ENCODE measurements around the gene AGFG2. TPM values are rescaled to one million over a fixed set of nuclear protein-coding genes. Genes with fewer than 3 reads are reported as not detected.
A peak's percentile ranks its signal among the peaks of the same experiment; 100 is the strongest.

Gene AGFG2
- total and polyA plus RNA-seq, 2 of the 13 experiments (the other 11 are each of a cell fraction or from before 2014, with no cell fraction given): 125 to 132 TPM

DNA sequence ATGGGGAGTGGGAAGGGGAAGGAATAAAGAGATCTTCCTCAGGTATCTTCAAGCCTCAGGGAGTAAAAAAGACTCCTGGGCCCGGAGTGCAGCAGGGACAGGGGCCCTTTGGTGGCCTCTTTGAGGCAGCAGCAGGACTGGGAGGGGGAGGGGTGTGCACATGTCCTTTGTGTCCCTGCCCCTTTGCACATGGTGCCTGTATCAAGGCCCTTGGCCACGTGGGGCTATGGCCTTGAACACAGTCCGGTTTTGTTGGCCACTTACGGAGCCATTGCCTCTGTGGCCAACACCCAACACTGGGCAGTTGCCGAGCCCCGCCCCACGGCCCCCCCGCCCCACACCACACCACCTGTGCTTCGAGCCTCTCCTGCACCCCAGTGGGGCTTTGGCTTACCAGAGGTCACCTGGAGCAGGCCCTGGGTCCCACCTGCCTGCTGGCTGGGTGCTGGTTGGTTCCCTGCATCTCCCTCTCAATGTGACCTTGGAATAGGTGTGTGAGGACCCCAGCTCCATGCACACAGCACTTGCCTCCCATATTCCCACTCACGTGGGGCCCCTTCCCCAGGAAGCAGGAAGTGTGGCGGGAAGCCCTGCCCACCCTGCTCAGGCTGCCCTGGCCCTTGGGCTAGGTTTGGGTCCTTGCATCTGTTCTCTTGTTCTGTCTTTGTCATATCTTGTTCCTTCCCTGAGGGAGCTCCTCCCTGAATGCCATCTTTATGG is 29.3 kb downstream of the AGFG2 start (continued):
- TF ChIP-seq ATF7-NPFF (CRISPR knock-in tag; IDR thresholded peaks at IDR 0.05; ENCODE audit: low read depth): peak; percentile 90
- TF ChIP-seq ZNF34 (CRISPR knock-in tag; IDR thresholded peaks at IDR 0.05; ENCODE audit: borderline replicate concordance): no peak; the same call in 1 of the 2 replicates
- peak; percentile 83 for TF ChIP-seq ASH2L (IDR thresholded peaks at IDR 0.05; ENCODE audit: insufficient read length, low read depth, low read length)
- peak; percentile 74; the same call in 1 of the 2 replicates for TF ChIP-seq HOXA5 (CRISPR knock-in tag; IDR thresholded peaks at IDR 0.05)
- 0 out of 2 replicates have a peak, but pooled peaks have one; percentile 73 for TF ChIP-seq DPF2 (CRISPR knock-in tag; IDR thresholded peaks at IDR 0.05; ENCODE audit: borderline replicate concordance, low read depth)
- TF ChIP-seq KDM5A (IDR thresholded peaks at IDR 0.05; ENCODE audit: borderline replicate concordance, low read length): no peak
- TF ChIP-seq, protein P1, sequence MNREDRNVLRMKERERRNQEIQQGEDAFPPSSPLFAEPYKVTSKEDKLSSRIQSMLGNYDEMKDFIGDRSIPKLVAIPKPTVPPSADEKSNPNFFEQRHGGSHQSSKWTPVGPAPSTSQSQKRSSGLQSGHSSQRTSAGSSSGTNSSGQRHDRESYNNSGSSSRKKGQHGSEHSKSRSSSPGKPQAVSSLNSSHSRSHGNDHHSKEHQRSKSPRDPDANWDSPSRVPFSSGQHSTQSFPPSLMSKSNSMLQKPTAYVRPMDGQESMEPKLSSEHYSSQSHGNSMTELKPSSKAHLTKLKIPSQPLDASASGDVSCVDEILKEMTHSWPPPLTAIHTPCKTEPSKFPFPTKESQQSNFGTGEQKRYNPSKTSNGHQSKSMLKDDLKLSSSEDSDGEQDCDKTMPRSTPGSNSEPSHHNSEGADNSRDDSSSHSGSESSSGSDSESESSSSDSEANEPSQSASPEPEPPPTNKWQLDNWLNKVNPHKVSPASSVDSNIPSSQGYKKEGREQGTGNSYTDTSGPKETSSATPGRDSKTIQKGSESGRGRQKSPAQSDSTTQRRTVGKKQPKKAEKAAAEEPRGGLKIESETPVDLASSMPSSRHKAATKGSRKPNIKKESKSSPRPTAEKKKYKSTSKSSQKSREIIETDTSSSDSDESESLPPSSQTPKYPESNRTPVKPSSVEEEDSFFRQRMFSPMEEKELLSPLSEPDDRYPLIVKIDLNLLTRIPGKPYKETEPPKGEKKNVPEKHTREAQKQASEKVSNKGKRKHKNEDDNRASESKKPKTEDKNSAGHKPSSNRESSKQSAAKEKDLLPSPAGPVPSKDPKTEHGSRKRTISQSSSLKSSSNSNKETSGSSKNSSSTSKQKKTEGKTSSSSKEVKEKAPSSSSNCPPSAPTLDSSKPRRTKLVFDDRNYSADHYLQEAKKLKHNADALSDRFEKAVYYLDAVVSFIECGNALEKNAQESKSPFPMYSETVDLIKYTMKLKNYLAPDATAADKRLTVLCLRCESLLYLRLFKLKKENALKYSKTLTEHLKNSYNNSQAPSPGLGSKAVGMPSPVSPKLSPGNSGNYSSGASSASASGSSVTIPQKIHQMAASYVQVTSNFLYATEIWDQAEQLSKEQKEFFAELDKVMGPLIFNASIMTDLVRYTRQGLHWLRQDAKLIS (CRISPR knock-in tag; IDR thresholded peaks at IDR 0.05): peak; percentile 83
- peak; percentile 59; the same call in 1 of the 2 replicates for TF ChIP-seq ZNF350 (CRISPR knock-in tag; IDR thresholded peaks at IDR 0.05; ENCODE audit: borderline replicate concordance, low read depth)
- TF ChIP-seq, protein P2, sequence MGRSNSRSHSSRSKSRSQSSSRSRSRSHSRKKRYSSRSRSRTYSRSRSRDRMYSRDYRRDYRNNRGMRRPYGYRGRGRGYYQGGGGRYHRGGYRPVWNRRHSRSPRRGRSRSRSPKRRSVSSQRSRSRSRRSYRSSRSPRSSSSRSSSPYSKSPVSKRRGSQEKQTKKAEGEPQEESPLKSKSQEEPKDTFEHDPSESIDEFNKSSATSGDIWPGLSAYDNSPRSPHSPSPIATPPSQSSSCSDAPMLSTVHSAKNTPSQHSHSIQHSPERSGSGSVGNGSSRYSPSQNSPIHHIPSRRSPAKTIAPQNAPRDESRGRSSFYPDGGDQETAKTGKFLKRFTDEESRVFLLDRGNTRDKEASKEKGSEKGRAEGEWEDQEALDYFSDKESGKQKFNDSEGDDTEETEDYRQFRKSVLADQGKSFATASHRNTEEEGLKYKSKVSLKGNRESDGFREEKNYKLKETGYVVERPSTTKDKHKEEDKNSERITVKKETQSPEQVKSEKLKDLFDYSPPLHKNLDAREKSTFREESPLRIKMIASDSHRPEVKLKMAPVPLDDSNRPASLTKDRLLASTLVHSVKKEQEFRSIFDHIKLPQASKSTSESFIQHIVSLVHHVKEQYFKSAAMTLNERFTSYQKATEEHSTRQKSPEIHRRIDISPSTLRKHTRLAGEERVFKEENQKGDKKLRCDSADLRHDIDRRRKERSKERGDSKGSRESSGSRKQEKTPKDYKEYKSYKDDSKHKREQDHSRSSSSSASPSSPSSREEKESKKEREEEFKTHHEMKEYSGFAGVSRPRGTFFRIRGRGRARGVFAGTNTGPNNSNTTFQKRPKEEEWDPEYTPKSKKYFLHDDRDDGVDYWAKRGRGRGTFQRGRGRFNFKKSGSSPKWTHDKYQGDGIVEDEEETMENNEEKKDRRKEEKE (IDR thresholded peaks at IDR 0.05): no peak
- peak; percentile 41; the same call in 1 of the 2 replicates for TF ChIP-seq SMAD3 (CRISPR knock-in tag; IDR thresholded peaks at IDR 0.05)
- no peak for TF ChIP-seq LCORL (IDR thresholded peaks at IDR 0.05)
- peak; percentile 80 for TF ChIP-seq LCORL (CRISPR knock-in tag; IDR thresholded peaks at IDR 0.05)
- peak; percentile 79; the same call in 1 of the 2 replicates for TF ChIP-seq ZNF136 (CRISPR knock-in tag; IDR thresholded peaks at IDR 0.05; ENCODE audit: low read depth)
- TF ChIP-seq, protein P3, sequence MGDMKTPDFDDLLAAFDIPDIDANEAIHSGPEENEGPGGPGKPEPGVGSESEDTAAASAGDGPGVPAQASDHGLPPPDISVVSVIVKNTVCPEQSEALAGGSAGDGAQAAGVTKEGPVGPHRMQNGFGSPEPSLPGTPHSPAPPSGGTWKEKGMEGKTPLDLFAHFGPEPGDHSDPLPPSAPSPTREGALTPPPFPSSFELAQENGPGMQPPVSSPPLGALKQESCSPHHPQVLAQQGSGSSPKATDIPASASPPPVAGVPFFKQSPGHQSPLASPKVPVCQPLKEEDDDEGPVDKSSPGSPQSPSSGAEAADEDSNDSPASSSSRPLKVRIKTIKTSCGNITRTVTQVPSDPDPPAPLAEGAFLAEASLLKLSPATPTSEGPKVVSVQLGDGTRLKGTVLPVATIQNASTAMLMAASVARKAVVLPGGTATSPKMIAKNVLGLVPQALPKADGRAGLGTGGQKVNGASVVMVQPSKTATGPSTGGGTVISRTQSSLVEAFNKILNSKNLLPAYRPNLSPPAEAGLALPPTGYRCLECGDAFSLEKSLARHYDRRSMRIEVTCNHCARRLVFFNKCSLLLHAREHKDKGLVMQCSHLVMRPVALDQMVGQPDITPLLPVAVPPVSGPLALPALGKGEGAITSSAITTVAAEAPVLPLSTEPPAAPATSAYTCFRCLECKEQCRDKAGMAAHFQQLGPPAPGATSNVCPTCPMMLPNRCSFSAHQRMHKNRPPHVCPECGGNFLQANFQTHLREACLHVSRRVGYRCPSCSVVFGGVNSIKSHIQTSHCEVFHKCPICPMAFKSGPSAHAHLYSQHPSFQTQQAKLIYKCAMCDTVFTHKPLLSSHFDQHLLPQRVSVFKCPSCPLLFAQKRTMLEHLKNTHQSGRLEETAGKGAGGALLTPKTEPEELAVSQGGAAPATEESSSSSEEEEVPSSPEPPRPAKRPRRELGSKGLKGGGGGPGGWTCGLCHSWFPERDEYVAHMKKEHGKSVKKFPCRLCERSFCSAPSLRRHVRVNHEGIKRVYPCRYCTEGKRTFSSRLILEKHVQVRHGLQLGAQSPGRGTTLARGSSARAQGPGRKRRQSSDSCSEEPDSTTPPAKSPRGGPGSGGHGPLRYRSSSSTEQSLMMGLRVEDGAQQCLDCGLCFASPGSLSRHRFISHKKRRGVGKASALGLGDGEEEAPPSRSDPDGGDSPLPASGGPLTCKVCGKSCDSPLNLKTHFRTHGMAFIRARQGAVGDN (CRISPR knock-in tag; IDR thresholded peaks at IDR 0.05): peak; percentile 92
- peak; percentile 49; the same call in 1 of the 2 replicates for TF ChIP-seq ZFP36L1 (CRISPR knock-in tag; IDR thresholded peaks at IDR 0.05)
- TF ChIP-seq ZNF737 (CRISPR knock-in tag; IDR thresholded peaks at IDR 0.05; ENCODE audit: borderline replicate concordance): no peak
- no peak for TF ChIP-seq CERS6 (CRISPR knock-in tag; IDR thresholded peaks at IDR 0.05)
